ENCODE data around the gene MIOX.

Gene MIOX

GRCh38 chr22:50486561-50487289 is at the start of gene MIOX:
Gene MIOX (plus strand): TSS chr22:50486859. CDS start chr22:50486898, 39 bp downstream.
- H3K4me1 ChIP-seq (ENCODE audit: control insufficient read depth, insufficient read depth, low read length) = no peaks in the 10 kb centered on the region
- no peaks in the 10 kb centered on the region for H3K9me3 ChIP-seq (ENCODE audit: control insufficient read depth, low read length)
- H3K27me3 ChIP-seq (replicated peaks; ENCODE audit: control insufficient read depth, insufficient read depth, low read length) = no peaks in the 10 kb centered on the region
- DNase-seq (ENCODE audit: low read depth) = no peak
- no peak within 1 kb of the TSS for H3K4me3 ChIP-seq (ENCODE audit: low read length)
- no peak within 1 kb of the TSS for H3K9ac ChIP-seq (ENCODE audit: low read length)
- H3K36me3 ChIP-seq (ENCODE audit: control insufficient read depth, insufficient read depth, low read length, severe bottlenecking) = no peaks in the 10 kb centered on the region

DNA sequence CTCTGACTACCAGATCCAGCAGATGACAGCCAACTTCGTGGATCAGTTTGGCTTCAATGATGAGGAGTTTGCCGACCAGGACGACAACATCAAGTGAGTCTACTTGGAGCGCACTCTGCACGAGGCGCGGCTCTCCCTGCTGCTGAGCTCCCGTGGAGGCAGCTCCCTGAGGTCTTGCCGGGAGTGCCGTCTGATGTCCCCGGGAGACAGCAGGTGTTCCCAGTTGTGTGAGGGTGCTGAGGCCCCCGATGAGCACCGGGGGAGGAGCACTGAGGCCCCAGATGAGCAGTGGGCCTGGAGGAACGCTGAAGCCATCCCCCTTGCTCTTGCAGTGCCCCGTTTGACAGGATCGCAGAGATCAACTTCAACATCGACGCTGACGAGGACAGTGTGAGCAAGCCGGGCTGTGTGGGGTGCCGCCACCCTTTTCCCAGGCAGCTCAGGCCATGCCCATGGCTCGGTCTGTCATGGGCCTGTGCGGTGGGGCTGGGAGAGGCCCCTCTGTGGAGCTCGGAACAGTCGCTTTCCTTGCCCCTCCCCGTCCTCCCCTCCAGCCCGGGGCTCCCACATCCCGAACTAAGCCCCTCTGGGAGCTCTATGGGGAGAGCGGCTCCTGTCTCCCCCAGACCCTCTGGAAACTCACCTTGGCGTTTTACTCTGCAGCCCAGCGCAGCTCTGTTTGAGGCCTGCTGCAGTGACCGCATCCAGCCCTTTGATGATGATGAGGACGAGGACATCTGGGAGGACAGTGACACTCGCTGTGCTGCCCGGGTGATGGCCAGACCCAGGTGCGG is 49.0 kb upstream of the MIOX start:
- H3K4me1 ChIP-seq (ENCODE audit: control insufficient read depth, insufficient read depth, low read length) = no peaks in the 10 kb centered on the region
- no peak overlapping the region for H3K9ac ChIP-seq (ENCODE audit: low read length)
- H3K36me3 ChIP-seq (ENCODE audit: control insufficient read depth, insufficient read depth, low read length, severe bottlenecking) = peaks cover 74% of the 10 kb centered on the region
- no peak overlapping the region for H3K4me3 ChIP-seq (ENCODE audit: low read length)
- no peak for DNase-seq (ENCODE audit: low read depth)
- H3K9me3 ChIP-seq (ENCODE audit: control insufficient read depth, low read length) = no peaks in the 10 kb centered on the region
- no peaks in the 10 kb centered on the region for H3K27me3 ChIP-seq (replicated peaks; ENCODE audit: control insufficient read depth, insufficient read depth, low read length)

GRCh38 chr22:50438305-50439275 is 48.1 kb upstream of the MIOX start:
- Histone ChIP-seq H3K9me3 (ENCODE audit: control insufficient read depth, low read length) (no peaks in the 10 kb centered on the region), H3K4me3 (ENCODE audit: low read length) (no peak overlapping the region), H3K27me3 (replicated peaks; ENCODE audit: control insufficient read depth, insufficient read depth, low read length) (no peaks in the 10 kb centered on the region), H3K4me1 (ENCODE audit: control insufficient read depth, insufficient read depth, low read length) (peaks cover 5% of the 10 kb centered on the region), H3K9ac (ENCODE audit: low read length) (no peak overlapping the region), H3K36me3 (ENCODE audit: control insufficient read depth, insufficient read depth, low read length, severe bottlenecking) (peaks cover 76% of the 10 kb centered on the region)
- DNase-seq (ENCODE audit: low read depth) = no peak

DNA sequence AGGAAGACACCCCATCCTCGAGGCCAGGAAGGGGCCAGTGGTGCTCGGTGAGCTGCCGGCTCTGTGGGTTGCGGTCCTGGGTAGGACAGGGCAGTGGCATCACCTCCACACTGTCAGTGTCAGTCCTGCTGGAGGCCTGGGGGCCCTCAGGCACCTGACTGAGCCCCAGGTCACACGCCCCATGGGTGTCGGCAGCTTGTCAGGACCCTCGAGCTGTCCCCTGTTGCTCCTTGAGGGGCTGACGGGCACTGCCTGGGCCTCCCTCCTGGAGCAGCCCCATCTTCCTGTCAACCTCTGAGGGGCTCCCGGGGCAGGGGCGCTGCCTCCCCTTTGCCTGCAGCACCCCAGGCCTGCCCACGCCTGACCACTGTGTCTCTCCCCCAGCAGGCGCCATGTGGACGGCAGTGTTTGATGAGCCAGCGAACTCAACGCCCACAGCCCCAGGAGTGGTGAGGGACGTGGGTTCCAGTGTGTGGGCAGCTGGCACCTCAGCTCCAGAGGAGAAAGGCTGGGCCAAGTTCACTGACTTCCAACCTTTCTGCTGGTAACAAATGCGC is 47.3 kb upstream of the MIOX start:
- H3K27me3 ChIP-seq (replicated peaks; ENCODE audit: control insufficient read depth, insufficient read depth, low read length) = no peaks in the 10 kb centered on the region
- DNase-seq (ENCODE audit: low read depth) = no peak
- H3K4me3 ChIP-seq (ENCODE audit: low read length) = no peak overlapping the region
- H3K36me3 ChIP-seq (ENCODE audit: control insufficient read depth, insufficient read depth, low read length, severe bottlenecking) = peaks cover 76% of the 10 kb centered on the region
- H3K4me1 ChIP-seq (ENCODE audit: control insufficient read depth, insufficient read depth, low read length) = peaks cover 11% of the 10 kb centered on the region
- no peaks in the 10 kb centered on the region for H3K9me3 ChIP-seq (ENCODE audit: control insufficient read depth, low read length)
- H3K9ac ChIP-seq (ENCODE audit: low read length) = no peak overlapping the region

- Histone ChIP-seq H3K4me3 (ENCODE audit: low read length) (no peak overlapping the region), H3K4me1 (ENCODE audit: control insufficient read depth, insufficient read depth, low read length) (peaks cover 16% of the 10 kb centered on the region), H3K9me3 (ENCODE audit: control insufficient read depth, low read length) (no peaks in the 10 kb centered on the region), H3K36me3 (ENCODE audit: control insufficient read depth, insufficient read depth, low read length, severe bottlenecking) (peaks cover 77% of the 10 kb centered on the region), H3K9ac (ENCODE audit: low read length) (no peak overlapping the region), H3K27me3 (replicated peaks; ENCODE audit: control insufficient read depth, insufficient read depth, low read length) (no peaks in the 10 kb centered on the region)
- no peak for DNase-seq (ENCODE audit: low read depth)
These were observed 46.8 kb upstream of the MIOX start for GRCh38 chr22:50439871-50440331.

DNA sequence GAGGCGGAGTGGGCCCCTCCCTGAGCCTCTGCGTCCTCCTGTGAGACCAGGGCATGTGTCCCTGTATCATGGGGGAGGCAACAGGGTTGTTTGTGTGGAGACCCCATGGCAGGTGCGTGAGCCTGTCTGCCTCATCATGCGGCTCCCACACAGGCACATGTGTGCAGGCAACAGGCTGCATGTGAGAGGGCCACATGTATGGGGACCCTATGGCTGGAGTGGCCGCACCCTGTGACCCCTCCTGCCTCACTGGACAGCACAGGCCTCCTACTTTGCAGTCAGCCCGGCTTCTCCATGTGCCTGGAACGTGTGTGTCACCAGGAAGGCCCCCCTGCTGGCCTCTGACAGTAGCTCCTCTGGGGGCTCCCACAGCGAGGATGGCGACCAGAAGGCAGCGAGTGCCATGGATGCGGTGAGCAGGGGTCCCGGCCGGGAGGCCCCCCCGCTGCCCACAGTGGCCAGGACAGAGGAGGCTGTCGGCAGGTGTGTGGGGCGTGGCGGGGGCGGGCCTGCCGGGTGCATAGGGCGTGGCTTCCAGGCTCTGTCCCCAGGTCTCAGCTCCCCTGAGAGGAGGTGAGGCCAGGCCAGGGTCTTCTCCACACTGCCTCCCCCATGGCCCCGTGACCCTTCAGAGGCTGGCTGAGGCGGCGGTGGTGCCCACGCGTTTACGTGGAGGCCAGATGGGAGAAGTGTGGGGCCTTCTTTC is 46.0 kb upstream of the MIOX start:
- H3K4me1 ChIP-seq (ENCODE audit: control insufficient read depth, insufficient read depth, low read length) = peaks cover 21% of the 10 kb centered on the region
- peaks cover 76% of the 10 kb centered on the region for H3K36me3 ChIP-seq (ENCODE audit: control insufficient read depth, insufficient read depth, low read length, severe bottlenecking)
- DNase-seq (ENCODE audit: low read depth) = no peak
- H3K4me3 ChIP-seq (ENCODE audit: low read length) = no peak overlapping the region
- no peaks in the 10 kb centered on the region for H3K9me3 ChIP-seq (ENCODE audit: control insufficient read depth, low read length)
- no peaks in the 10 kb centered on the region for H3K27me3 ChIP-seq (replicated peaks; ENCODE audit: control insufficient read depth, insufficient read depth, low read length)
- no peak overlapping the region for H3K9ac ChIP-seq (ENCODE audit: low read length)

DNA sequence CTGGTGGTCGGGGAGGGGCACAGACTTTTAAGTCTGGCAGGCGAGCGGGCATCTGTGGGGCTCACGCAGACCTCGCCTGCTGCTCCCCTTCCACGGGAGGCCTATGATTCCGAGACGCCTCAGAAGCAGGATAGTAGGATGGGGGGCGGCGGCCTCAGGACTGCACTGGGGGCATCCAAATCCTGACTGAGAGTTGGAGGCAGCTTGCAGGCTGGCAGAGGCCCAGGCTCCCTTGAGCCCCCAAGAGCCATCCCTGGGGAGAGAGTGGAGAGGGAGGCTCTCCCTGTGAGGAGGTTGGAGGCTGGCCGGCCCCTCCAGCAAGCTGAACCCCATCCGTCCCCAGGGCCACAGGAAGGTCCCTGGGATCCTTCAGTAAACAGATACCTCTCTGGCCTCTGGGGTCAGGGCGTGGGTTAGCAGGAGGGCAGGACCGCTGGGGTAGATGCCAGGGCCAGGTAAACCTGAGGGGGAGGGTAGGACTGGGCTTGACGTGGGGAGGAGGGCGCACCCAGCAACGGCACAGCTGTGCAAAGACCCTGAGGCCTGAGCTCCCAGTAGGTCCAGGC is 45.1 kb upstream of the MIOX start:
- Histone ChIP-seq H3K9ac (ENCODE audit: low read length) (no peak overlapping the region), H3K4me3 (ENCODE audit: low read length) (no peak overlapping the region), H3K36me3 (ENCODE audit: control insufficient read depth, insufficient read depth, low read length, severe bottlenecking) (peaks cover 73% of the 10 kb centered on the region), H3K4me1 (ENCODE audit: control insufficient read depth, insufficient read depth, low read length) (peaks cover 21% of the 10 kb centered on the region), H3K9me3 (ENCODE audit: control insufficient read depth, low read length) (no peaks in the 10 kb centered on the region), H3K27me3 (replicated peaks; ENCODE audit: control insufficient read depth, insufficient read depth, low read length) (no peaks in the 10 kb centered on the region)
- DNase-seq (ENCODE audit: low read depth) = no peak

DNA sequence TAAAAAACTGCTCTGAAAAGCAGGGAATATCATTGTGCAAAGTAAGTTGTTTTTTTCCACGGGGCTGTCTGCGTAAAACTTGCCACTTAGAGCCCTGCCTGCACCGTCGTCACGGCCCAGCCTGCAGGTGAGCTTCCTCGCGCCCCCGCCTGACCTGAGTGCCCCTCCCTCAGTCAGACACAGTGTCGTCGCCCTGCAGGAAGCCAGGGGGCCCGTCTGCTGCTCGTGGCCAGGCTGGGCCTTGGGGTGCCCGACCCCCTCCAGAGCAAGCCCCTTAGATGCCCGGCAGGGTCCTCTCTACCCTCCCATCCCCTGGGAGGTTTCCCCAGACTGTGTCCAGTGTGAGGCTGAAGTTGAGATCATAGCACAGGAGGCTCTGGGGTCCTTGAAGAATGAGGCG is 43.5 kb upstream of the MIOX start:
- Histone ChIP-seq H3K4me3 (ENCODE audit: low read length) (no peak overlapping the region), H3K36me3 (ENCODE audit: control insufficient read depth, insufficient read depth, low read length, severe bottlenecking) (peaks cover 64% of the 10 kb centered on the region), H3K27me3 (replicated peaks; ENCODE audit: control insufficient read depth, insufficient read depth, low read length) (no peaks in the 10 kb centered on the region)

DNA sequence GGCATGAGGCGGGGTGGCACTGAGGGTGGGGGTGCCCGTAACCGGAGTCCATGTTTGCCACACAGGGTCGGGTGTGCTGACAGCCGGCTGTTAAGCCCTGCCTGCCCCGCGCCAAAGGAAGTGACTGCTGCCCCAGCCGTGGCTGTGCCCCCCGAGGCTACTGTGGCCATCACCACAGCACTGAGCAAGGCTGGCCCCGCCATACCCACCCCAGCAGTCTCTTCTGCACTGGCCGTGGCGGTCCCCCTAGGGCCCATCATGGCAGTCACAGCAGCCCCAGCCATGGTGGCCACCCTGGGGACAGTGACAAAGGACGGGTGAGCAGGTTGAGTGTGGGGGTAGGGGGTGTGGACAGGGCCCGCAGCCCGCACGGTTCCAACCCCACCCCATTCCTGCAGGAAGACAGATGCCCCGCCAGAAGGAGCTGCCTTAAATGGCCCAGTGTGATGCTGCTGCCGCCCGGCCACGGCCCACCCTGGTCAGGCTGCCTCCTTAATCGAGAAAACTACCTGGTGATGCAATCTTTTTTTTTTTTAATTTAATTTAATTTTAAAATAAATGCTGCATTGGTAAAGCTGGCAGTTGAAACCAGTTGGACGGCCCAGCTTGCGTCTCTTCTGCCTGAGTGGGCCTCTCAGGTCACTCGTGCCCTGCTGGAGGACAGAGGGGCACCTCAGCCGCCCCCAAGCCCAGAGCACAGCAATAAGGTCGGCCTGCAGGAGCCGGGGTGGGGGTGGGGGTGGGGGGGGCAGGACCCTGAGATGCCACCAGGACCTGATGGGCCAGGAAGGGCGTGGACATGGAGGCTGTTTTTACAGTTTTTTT is 42.6 kb upstream of the MIOX start:
- Histone ChIP-seq H3K9me3 (ENCODE audit: control insufficient read depth, low read length) (no peaks in the 10 kb centered on the region), H3K4me1 (ENCODE audit: control insufficient read depth, insufficient read depth, low read length) (peaks cover 21% of the 10 kb centered on the region), H3K4me3 (ENCODE audit: low read length) (no peak overlapping the region), H3K36me3 (ENCODE audit: control insufficient read depth, insufficient read depth, low read length, severe bottlenecking) (peaks cover 64% of the 10 kb centered on the region), H3K27me3 (replicated peaks; ENCODE audit: control insufficient read depth, insufficient read depth, low read length) (no peaks in the 10 kb centered on the region), H3K9ac (ENCODE audit: low read length) (peak overlapping the region; percentile 25)
- DNase-seq (ENCODE audit: low read depth) = peak; percentile 7

More for the DNA sequence above, 43.5 kb upstream of the MIOX start:
- DNase-seq (ENCODE audit: low read depth) = no peak
- Histone ChIP-seq H3K4me1 (ENCODE audit: control insufficient read depth, insufficient read depth, low read length) (peaks cover 21% of the 10 kb centered on the region), H3K9ac (ENCODE audit: low read length) (no peak overlapping the region), H3K9me3 (ENCODE audit: control insufficient read depth, low read length) (no peaks in the 10 kb centered on the region)
